SK-N-SH (cell line): ENCODE results near the gene HS1BP3. TPM values are rescaled to one million over a fixed set of nuclear protein-coding genes. Genes with fewer than 3 reads are reported as not detected.

ENCODE experiments used
- CTCF ChIA-PET: fragments of 300-600, 350-600 bp; formaldehyde crosslinking; extraction: SDS; loops from one replicate; lab custom pipeline; 2021; lab: Yijun Ruan, JAX
- POLR2A ChIA-PET: fragments of 350-600 bp; sonication (Branson Sonifier 250); formaldehyde crosslinking; extraction: SDS; loops from one replicate; lab custom pipeline; 2020; ENCODE audit warnings: antibody characterized with exemption, inconsistent platforms; lab: Yijun Ruan, JAX
- DNase-seq: peaks from one replicate; pipeline ENCODE4 v3.0.0; 2012
- H2AFZ ChIP-seq: fragments of 200-600 bp; sonication (generic); 2 replicates; pipeline ENCODE4 v1.8.1; 2016; ENCODE audit warnings: antibody characterized with exemption, mild to moderate bottlenecking, low read depth
- H3F3A ChIP-seq: fragments of 200-600 bp; sonication (generic); replicated peaks from 2 replicates; pipeline ENCODE3; 2016; ENCODE audit warnings: antibody characterized with exemption, mild to moderate bottlenecking; ENCODE audit not compliant: insufficient read depth
- H3K27ac ChIP-seq, 2 experiments: fragments of 200-500 bp in 1 of 2; fragments of 200-600 bp in 1 of 2; sonication (Bioruptor generic) in 1 of 2; sonication (generic), shearing (Covaris generic) in 1 of 2; 2 replicates each; pipeline versions ENCODE4 v1.5.1 to v1.6.1; 2014 to 2016; ENCODE audit warnings: low read depth in 2 of 2, inconsistent platforms in 1 of 2, low read length in 1 of 2, mild to moderate bottlenecking in 1 of 2, mixed read lengths in 1 of 2
- H3K27me3 ChIP-seq: fragments of 200-600 bp; sonication (generic), shearing (Covaris generic); 2 replicates; pipeline ENCODE4 v1.6.1; 2016; ENCODE audit warnings: mixed run types; ENCODE audit not compliant: insufficient read depth
- H3K36me3 ChIP-seq, 2 experiments: fragments of 200-500 bp in 1 of 2; fragments of 200-600 bp in 1 of 2; sonication (Bioruptor generic) in 1 of 2; sonication (generic) in 1 of 2; replicated peaks in 1 of 2; 2 replicates each; pipeline versions ENCODE3 to v1.5.1; 2014 to 2016; ENCODE audit warnings: low read length in 1 of 2, mild to moderate bottlenecking in 1 of 2; ENCODE audit not compliant: insufficient read depth in 2 of 2, control insufficient read depth in 1 of 2
- H3K4me1 ChIP-seq, 2 experiments: fragments of 200-500 bp in 1 of 2; fragments of 200-600 bp in 1 of 2; sonication (Bioruptor generic) in 1 of 2; sonication (generic), shearing (Covaris generic) in 1 of 2; 2 replicates each; pipeline versions ENCODE4 v1.5.1 to v1.6.1; 2014 to 2016; ENCODE audit warnings: low read depth in 1 of 2, low read length in 1 of 2, mixed run types in 1 of 2; ENCODE audit not compliant: insufficient read depth in 2 of 2, control insufficient read depth in 1 of 2
- H3K4me2 ChIP-seq: fragments of 200-600 bp; sonication (generic), shearing (Covaris generic); 2 replicates; pipeline ENCODE4 v1.6.1; 2017; ENCODE audit warnings: mixed run types
- H3K4me3 ChIP-seq, 2 experiments: fragments of 200-500 bp in 1 of 2; fragments of 200-600 bp in 1 of 2; sonication (Bioruptor generic) in 1 of 2; sonication (generic), shearing (Covaris generic) in 1 of 2; 2 replicates each; pipeline versions ENCODE4 v1.5.1 to v1.8.1; 2014 to 2016; ENCODE audit warnings: low read depth in 2 of 2, inconsistent platforms in 1 of 2, low read length in 1 of 2, mild to moderate bottlenecking in 1 of 2, mixed read lengths in 1 of 2, moderate library complexity in 1 of 2
- H3K79me2 ChIP-seq: fragments of 200-600 bp; sonication (generic); 2 replicates; pipeline ENCODE4 v1.8.1; 2017; ENCODE audit warnings: mild to moderate bottlenecking; ENCODE audit not compliant: insufficient read depth
- H3K9ac ChIP-seq: fragments of 200-600 bp; sonication (generic); 2 replicates; pipeline ENCODE4 v1.6.1; 2017; ENCODE audit warnings: mixed run types
- H3K9me2 ChIP-seq: fragments of 200-600 bp; sonication (generic); 2 replicates; pipeline ENCODE4 v1.6.1; 2017; ENCODE audit warnings: mixed run types
- H3K9me3 ChIP-seq: fragments of 200-600 bp; sonication (generic); 2 replicates; pipeline ENCODE4 v1.6.1; 2017; ENCODE audit warnings: mixed run types, mild to moderate bottlenecking, moderate library complexity
- H4K20me1 ChIP-seq: fragments of 200-600 bp; sonication (generic); 2 replicates; pipeline ENCODE4 v1.6.1; 2017; ENCODE audit warnings: mild to moderate bottlenecking, mixed run types; ENCODE audit not compliant: insufficient read depth
- CHD2 ChIP-seq: fragments of 150-350 bp; IDR thresholded peaks from 2 replicates; pipeline ENCODE4 v1.6.1; 2018; ENCODE audit warnings: low read length; ENCODE audit not compliant: partially characterized antibody
- ELF1 ChIP-seq: IDR thresholded peaks from 2 replicates; pipeline ENCODE4 v1.4.0; 2012
- EP300 ChIP-seq, 2 experiments: IDR thresholded peaks; 2 replicates each; pipeline versions ENCODE4 v1.4.0 to v1.6.1; 2012; ENCODE audit warnings: borderline replicate concordance in 1 of 2, low read depth in 1 of 2, low read length in 1 of 2
- FOSL2 ChIP-seq: IDR thresholded peaks from 2 replicates; pipeline ENCODE4 v1.4.0; 2012; ENCODE audit warnings: low read depth, mild to moderate bottlenecking, moderate library complexity, borderline replicate concordance
- FOXJ3 ChIP-seq: sonication (generic); formaldehyde crosslinking; IDR thresholded peaks from 2 replicates; pipeline ENCODE4 v1.5.1; 2020; ENCODE audit warnings: mild to moderate bottlenecking, missing genetic modification reagents
- GABPA ChIP-seq: IDR thresholded peaks from 2 replicates; pipeline ENCODE4 v1.4.0; 2012; ENCODE audit warnings: low read depth, mild to moderate bottlenecking
- IRF3 ChIP-seq: fragments of 150-350 bp; IDR thresholded peaks from 2 replicates; pipeline ENCODE4 v1.6.1; 2016; ENCODE audit warnings: mild to moderate bottlenecking, low read depth, low read length
- JUND ChIP-seq: IDR thresholded peaks from 2 replicates; pipeline ENCODE4 v1.4.0; 2012
- NFIC ChIP-seq: IDR thresholded peaks from 2 replicates; pipeline ENCODE4 v1.4.0; 2012; ENCODE audit warnings: borderline replicate concordance
- NRF1 ChIP-seq: IDR thresholded peaks from 2 replicates; pipeline ENCODE4 v1.6.1; 2012; ENCODE audit warnings: low read depth, mild to moderate bottlenecking, low read length
- PBX3 ChIP-seq: IDR thresholded peaks from 2 replicates; pipeline ENCODE4; 2012
- POLR2AphosphoS5 ChIP-seq: IDR thresholded peaks from 2 replicates; pipeline ENCODE4 v1.6.1; 2012; ENCODE audit warnings: low read depth, low read length
- RFX5 ChIP-seq: IDR thresholded peaks from 2 replicates; pipeline ENCODE4 v1.6.1; 2012; ENCODE audit warnings: mild to moderate bottlenecking, improper control_type of control experiment, low read length
- RXRA ChIP-seq: IDR thresholded peaks from 2 replicates; pipeline ENCODE4 v1.4.0; 2012; ENCODE audit warnings: low read depth, mild to moderate bottlenecking, borderline replicate concordance
- SMC3 ChIP-seq: IDR thresholded peaks from 2 replicates; pipeline ENCODE4 v1.6.1; 2012; ENCODE audit warnings: low read depth, low read length, improper control_type of control experiment
- TAF1 ChIP-seq: IDR thresholded peaks from 2 replicates; pipeline ENCODE4 v1.6.1; 2012; ENCODE audit warnings: low read depth, mild to moderate bottlenecking, low read length, moderate library complexity, borderline replicate concordance
- TCF12 ChIP-seq: IDR thresholded peaks from 2 replicates; pipeline ENCODE4 v1.4.0; 2012
- USF2 ChIP-seq: fragments of 150-350 bp; IDR thresholded peaks from 2 replicates; pipeline ENCODE4 v1.6.1; 2017; ENCODE audit warnings: antibody characterized with exemption, low read length, low read depth, borderline replicate concordance
- YY1 ChIP-seq: IDR thresholded peaks from 2 replicates; pipeline ENCODE4 v1.4.0; 2012; ENCODE audit warnings: low read depth, mild to moderate bottlenecking
- WGBS: methylation state at CpG from one replicate; pipeline ENCODE4 v1.1.6; 2017; ENCODE audit warnings: low lambda C conversion rate; 5-methylcytosine and 5-hydroxymethylcytosine counted together
- polyA plus RNA-seq, 3 experiments: library from polyadenylated mRNA; depleted of rRNA; stranded (reverse); fragments of >200 nt; gene quantifications; 2 replicates each; pipeline ENCODE4 v1.2.3, GENCODE V29; 2012

HS1BP3 gene
- polyA plus RNA-seq, 1 of the 3 experiments (the other 2 are of a cell fraction) = 20.1 TPM

DNA sequence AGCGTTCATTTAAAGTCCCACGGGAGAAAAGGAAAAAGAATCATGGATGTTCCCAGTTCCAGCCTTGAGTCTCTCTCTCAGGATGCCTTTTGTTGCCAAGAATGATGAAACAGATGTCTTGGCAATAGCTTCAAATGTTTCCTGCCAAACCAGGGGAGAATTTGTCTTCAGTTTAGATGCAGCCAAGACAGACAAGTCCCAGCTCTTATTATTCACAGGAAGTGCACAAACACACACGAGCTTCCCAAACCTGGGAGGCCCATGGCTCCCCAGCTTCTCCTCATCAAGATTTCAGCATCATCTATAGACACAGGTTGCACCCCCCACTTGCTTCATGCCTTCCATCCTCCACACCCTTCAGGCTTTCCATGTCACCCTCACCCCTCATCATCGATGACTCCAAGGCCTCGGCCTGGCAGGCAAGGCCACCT, 45.9 kb downstream of the HS1BP3 start:
- Histone ChIP-seq H2AFZ (0 out of 2 replicates have a peak overlapping the region, but pooled peaks have one; percentile 20), H3K4me1 (peaks cover 11 to 12% of the 10 kb centered on the region in 2 experiments; a peak in 2 of 4 replicates), H3K36me3 (peaks cover 0 to 4% of the 10 kb centered on the region in 2 experiments), H3K27me3 (no peaks in the 10 kb centered on the region), H3K9me2 (no peaks in the 10 kb centered on the region), H3K4me2 (peak overlapping the region; percentile 50), H3K9ac (no peak overlapping the region)
- WGBS = 61% methylated on average over 5 of the region's 5 CpGs
- POLR2A ChIA-PET = interaction anchor here (0.5 kb wide), 1 partner anchor 158 kb away, joined by 4 read pairs; no protein-coding TSS in a partner anchor
- TF ChIP-seq TCF12 (peak; percentile 87), IRF3 (no peak), JUND (peak; percentile 58; the same call in 1 of the 2 replicates), NFIC (peak; percentile 97), EP300 (IDR thresholded peaks at IDR 0.05; ENCODE audit: borderline replicate concordance in 1 of 2, low read depth in 1 of 2, low read length in 1 of 2) (peak in 1 of 2 experiments; percentile 53; a peak in 1 of 4 replicates), PBX3 (peak; percentile 81), GABPA (peak; percentile 13; the same call in 1 of the 2 replicates), FOSL2 (peak; percentile 20; the same call in 1 of the 2 replicates), RXRA (no peak), POLR2AphosphoS5 (peak; percentile 26; the same call in 1 of the 2 replicates), ELF1 (0 out of 2 replicates have a peak, but pooled peaks have one; percentile 12), NRF1 (no peak)
- TF ChIP-seq, all 33 proteins: peak for 9
- H3K79me2 ChIP-seq = no peaks in the 10 kb centered on the region
- CTCF ChIA-PET = interaction anchor here (0.5 to 13.0 kb wide), 5 partner anchors 9 to 190 kb away, joined by 3 to 107 read pairs (median 4); no protein-coding TSS in a partner anchor
- peaks cover 6% of the 10 kb centered on the region for H3F3A ChIP-seq
- H3K27ac ChIP-seq = peak overlapping the region; percentile 17 to 47; a peak in 2 of 4 replicates
- no peaks in the 10 kb centered on the region for H4K20me1 ChIP-seq
- DNase-seq = no peak
- H3K4me3 ChIP-seq = no peak overlapping the region
- no peaks in the 10 kb centered on the region for H3K9me3 ChIP-seq

- TF ChIP-seq IRF3 (no peak), RFX5 (no peak), FOXJ3 (CRISPR knock-in tag) (no peak), SMC3 (no peak), NFIC (no peak), TAF1 (no peak), JUND (no peak), TCF12 (no peak), YY1 (no peak), ELF1 (no peak), USF2 (no peak), CHD2 (no peak)
- ChIA-PET CTCF (interaction anchor here (1.0 to 13.0 kb wide), 4 partner anchors 9 to 38 kb away, joined by 4 to 107 read pairs (median 6); no protein-coding TSS in a partner anchor), POLR2A (interaction anchor here (0.5 kb wide), 1 partner anchor 157 kb away, joined by 4 read pairs; no protein-coding TSS in a partner anchor)
- Histone ChIP-seq H3K4me2 (peak overlapping the region; percentile 50), H3K9ac (no peak overlapping the region), H2AFZ (0 out of 2 replicates have a peak overlapping the region, but pooled peaks have one; percentile 20), H3K9me2 (no peaks in the 10 kb centered on the region), H3F3A (peaks cover 6% of the 10 kb centered on the region), H3K4me3 (no peak overlapping the region), H3K27me3 (no peaks in the 10 kb centered on the region), H3K36me3 (peaks cover 0 to 4% of the 10 kb centered on the region in 2 experiments), H4K20me1 (no peaks in the 10 kb centered on the region), H3K27ac (peak overlapping the region; percentile 17 to 47; a peak in 2 of 4 replicates), H3K79me2 (no peaks in the 10 kb centered on the region), H3K9me3 (no peaks in the 10 kb centered on the region), H3K4me1 (peaks cover 12 to 17% of the 10 kb centered on the region in 2 experiments; a peak in 2 of 4 replicates)
- DNase-seq = no peak
- 91% methylated on average over 7 of the region's 7 CpGs for WGBS
Observed at GRCh38 chr2:20604401-20604911, 46.4 kb downstream of the HS1BP3 start.
